Measurements from ENCODE around the gene ARSH. TPM values are rescaled to one million over a fixed set of nuclear protein-coding genes. Genes with fewer than 3 reads are reported as not detected.

The ARSH gene
- total RNA-seq, 1 experiment from 2014 or later, result not detected

- no peak for TF ChIP-seq POLR2AphosphoS5 (IDR thresholded peaks at IDR 0.05; ENCODE audit: low read depth, low read length)
- TF ChIP-seq SIN3A (IDR thresholded peaks at IDR 0.05; ENCODE audit: borderline replicate concordance, insufficient read depth, low read depth, low read length), result no peak
- no peak for TF ChIP-seq TCF7L2 (IDR thresholded peaks at IDR 0.05; ENCODE audit: low read depth, low read length)
- TF ChIP-seq, protein P1, sequence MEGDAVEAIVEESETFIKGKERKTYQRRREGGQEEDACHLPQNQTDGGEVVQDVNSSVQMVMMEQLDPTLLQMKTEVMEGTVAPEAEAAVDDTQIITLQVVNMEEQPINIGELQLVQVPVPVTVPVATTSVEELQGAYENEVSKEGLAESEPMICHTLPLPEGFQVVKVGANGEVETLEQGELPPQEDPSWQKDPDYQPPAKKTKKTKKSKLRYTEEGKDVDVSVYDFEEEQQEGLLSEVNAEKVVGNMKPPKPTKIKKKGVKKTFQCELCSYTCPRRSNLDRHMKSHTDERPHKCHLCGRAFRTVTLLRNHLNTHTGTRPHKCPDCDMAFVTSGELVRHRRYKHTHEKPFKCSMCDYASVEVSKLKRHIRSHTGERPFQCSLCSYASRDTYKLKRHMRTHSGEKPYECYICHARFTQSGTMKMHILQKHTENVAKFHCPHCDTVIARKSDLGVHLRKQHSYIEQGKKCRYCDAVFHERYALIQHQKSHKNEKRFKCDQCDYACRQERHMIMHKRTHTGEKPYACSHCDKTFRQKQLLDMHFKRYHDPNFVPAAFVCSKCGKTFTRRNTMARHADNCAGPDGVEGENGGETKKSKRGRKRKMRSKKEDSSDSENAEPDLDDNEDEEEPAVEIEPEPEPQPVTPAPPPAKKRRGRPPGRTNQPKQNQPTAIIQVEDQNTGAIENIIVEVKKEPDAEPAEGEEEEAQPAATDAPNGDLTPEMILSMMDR (IDR thresholded peaks at IDR 0.05), result no peak
- TF ChIP-seq, protein P2, sequence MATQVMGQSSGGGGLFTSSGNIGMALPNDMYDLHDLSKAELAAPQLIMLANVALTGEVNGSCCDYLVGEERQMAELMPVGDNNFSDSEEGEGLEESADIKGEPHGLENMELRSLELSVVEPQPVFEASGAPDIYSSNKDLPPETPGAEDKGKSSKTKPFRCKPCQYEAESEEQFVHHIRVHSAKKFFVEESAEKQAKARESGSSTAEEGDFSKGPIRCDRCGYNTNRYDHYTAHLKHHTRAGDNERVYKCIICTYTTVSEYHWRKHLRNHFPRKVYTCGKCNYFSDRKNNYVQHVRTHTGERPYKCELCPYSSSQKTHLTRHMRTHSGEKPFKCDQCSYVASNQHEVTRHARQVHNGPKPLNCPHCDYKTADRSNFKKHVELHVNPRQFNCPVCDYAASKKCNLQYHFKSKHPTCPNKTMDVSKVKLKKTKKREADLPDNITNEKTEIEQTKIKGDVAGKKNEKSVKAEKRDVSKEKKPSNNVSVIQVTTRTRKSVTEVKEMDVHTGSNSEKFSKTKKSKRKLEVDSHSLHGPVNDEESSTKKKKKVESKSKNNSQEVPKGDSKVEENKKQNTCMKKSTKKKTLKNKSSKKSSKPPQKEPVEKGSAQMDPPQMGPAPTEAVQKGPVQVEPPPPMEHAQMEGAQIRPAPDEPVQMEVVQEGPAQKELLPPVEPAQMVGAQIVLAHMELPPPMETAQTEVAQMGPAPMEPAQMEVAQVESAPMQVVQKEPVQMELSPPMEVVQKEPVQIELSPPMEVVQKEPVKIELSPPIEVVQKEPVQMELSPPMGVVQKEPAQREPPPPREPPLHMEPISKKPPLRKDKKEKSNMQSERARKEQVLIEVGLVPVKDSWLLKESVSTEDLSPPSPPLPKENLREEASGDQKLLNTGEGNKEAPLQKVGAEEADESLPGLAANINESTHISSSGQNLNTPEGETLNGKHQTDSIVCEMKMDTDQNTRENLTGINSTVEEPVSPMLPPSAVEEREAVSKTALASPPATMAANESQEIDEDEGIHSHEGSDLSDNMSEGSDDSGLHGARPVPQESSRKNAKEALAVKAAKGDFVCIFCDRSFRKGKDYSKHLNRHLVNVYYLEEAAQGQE (IDR thresholded peaks at IDR 0.05; ENCODE audit: insufficient read depth in 1 of 2, low read depth in 2 of 2, low read length in 1 of 2), result no peak
- no peaks in the 10 kb centered on the region for H3K4me1 ChIP-seq (ENCODE audit: control insufficient read depth, insufficient read depth, low read length)
- no peak for ATAC-seq
- in situ Hi-C loops (cut with HindIII; ENCODE audit: low pct_unique_long_range_greater_than_20kb, low sequenced_read_pairs), result no loop called here
- BruUV-seq (replicated peaks), result no TSS peak
- H3K36me3 ChIP-seq (ENCODE audit: control insufficient read depth, insufficient read depth, low read length), result no peaks in the 10 kb centered on the region
- DNase-seq (ENCODE audit: low read depth, low spot score), result no peak
- H3K4me3 ChIP-seq (ENCODE audit: low read depth in 2 of 2, low read length in 2 of 2), result no peak overlapping the region
- H3K27ac ChIP-seq (ENCODE audit: low read length), result no peak overlapping the region
- CTCF ChIA-PET, result no interaction called here
- POLR2A ChIA-PET, result no interaction called here
- H3K9me3 ChIP-seq (ENCODE audit: control insufficient read depth, insufficient read depth, low read depth, low read length), result no peaks in the 10 kb centered on the region
- intact Hi-C loops (cut with micrococcal nuclease; ENCODE audit: unreplicated experiment), result no loop called here
- H3K27me3 ChIP-seq (ENCODE audit: control insufficient read depth, insufficient read depth, low read length), result no peaks in the 10 kb centered on the region
These were observed 46.5 kb downstream of the ARSH start for GRCh38 chrX:3052860-3053259.

- H3K9me3 ChIP-seq (ENCODE audit: control insufficient read depth, insufficient read depth, low read depth, low read length), result no peaks in the 10 kb centered on the region
- TF ChIP-seq, protein P2 (IDR thresholded peaks at IDR 0.05; ENCODE audit: insufficient read depth in 1 of 2, low read depth in 2 of 2, low read length in 1 of 2), result no peak
- TF ChIP-seq POLR2AphosphoS5 (IDR thresholded peaks at IDR 0.05; ENCODE audit: low read depth, low read length) (no peak), SIN3A (IDR thresholded peaks at IDR 0.05; ENCODE audit: borderline replicate concordance, insufficient read depth, low read depth, low read length) (no peak), TCF7L2 (IDR thresholded peaks at IDR 0.05; ENCODE audit: low read depth, low read length) (no peak)
- TF ChIP-seq, protein P1 (IDR thresholded peaks at IDR 0.05), result no peak
- intact Hi-C loops (cut with micrococcal nuclease; ENCODE audit: unreplicated experiment) (no loop called here), in situ Hi-C loops (cut with HindIII; ENCODE audit: low pct_unique_long_range_greater_than_20kb, low sequenced_read_pairs) (no loop called here)
- ATAC-seq (no peak), DNase-seq (ENCODE audit: low read depth, low spot score) (no peak)
- no peaks in the 10 kb centered on the region for H3K36me3 ChIP-seq (ENCODE audit: control insufficient read depth, insufficient read depth, low read length)
- POLR2A ChIA-PET, result interaction anchor here (0.7 kb wide), 1 partner anchor 20 kb away, joined by 9 read pairs; no protein-coding TSS in a partner anchor
- H3K27ac ChIP-seq (ENCODE audit: low read length), result no peak overlapping the region
- no TSS peak for BruUV-seq (replicated peaks)
- CTCF ChIA-PET, result no interaction called here
- no peak overlapping the region for H3K4me3 ChIP-seq (ENCODE audit: low read depth in 2 of 2, low read length in 2 of 2)
- no peaks in the 10 kb centered on the region for H3K4me1 ChIP-seq (ENCODE audit: control insufficient read depth, insufficient read depth, low read length)
- no peaks in the 10 kb centered on the region for H3K27me3 ChIP-seq (ENCODE audit: control insufficient read depth, insufficient read depth, low read length)
These were observed 60.2 kb downstream of the ARSH start for GRCh38 chrX:3066555-3066954.
